Fibroblast of mammary gland (primary cell): ENCODE data around the gene ZMYM2.
A peak's percentile ranks its signal among the peaks of the same experiment; 100 is the strongest.
"Not testable (repeated sequence)": the region's sequence is repeated elsewhere in the genome, so short reads cannot be mapped to it uniquely, and the experiment has no call there.

Experiments used
- DNase-seq: peaks from one replicate; pipeline ENCODE4 v3.0.0-alpha.2; 2010; ENCODE audit warnings: low read depth
- H3K4me3 ChIP-seq: 2 replicates; pipeline ENCODE4 v1.5.1; 2011; ENCODE audit warnings: low read depth, mild to moderate bottlenecking, low read length, moderate library complexity; ENCODE audit not compliant: control insufficient read depth
- TF ChIP-seq, protein P1 (sequence below): conservative IDR thresholded peaks from 2 replicates; pipeline ENCODE4 v1.5.1; 2011; ENCODE audit warnings: low read depth, low read length, inconsistent platforms; ENCODE audit not compliant: control insufficient read depth, insufficient read depth

The ZMYM2 gene

DNA sequence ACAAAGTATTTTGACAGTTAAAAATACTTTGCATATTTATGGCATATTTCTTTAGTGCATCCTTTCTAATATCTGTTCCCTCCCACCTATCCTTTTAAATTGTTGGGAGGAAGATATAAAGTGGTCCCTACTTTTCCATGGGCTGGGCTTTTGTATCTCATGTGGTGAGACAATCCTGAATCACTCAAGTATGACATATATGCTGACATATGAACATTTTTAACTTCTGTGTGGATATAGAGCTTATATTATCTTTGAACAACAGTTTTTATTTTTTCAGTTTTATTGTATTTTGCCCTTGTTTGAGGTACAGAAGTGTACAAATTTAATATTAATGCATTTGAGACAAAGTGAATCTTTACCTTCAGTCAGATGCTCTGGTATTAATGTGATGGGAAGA, 3.4 kb downstream of the ZMYM2 start:
- peak; percentile 39 for DNase-seq
- TF ChIP-seq, protein P1, sequence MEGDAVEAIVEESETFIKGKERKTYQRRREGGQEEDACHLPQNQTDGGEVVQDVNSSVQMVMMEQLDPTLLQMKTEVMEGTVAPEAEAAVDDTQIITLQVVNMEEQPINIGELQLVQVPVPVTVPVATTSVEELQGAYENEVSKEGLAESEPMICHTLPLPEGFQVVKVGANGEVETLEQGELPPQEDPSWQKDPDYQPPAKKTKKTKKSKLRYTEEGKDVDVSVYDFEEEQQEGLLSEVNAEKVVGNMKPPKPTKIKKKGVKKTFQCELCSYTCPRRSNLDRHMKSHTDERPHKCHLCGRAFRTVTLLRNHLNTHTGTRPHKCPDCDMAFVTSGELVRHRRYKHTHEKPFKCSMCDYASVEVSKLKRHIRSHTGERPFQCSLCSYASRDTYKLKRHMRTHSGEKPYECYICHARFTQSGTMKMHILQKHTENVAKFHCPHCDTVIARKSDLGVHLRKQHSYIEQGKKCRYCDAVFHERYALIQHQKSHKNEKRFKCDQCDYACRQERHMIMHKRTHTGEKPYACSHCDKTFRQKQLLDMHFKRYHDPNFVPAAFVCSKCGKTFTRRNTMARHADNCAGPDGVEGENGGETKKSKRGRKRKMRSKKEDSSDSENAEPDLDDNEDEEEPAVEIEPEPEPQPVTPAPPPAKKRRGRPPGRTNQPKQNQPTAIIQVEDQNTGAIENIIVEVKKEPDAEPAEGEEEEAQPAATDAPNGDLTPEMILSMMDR, result no peak
- H3K4me3 ChIP-seq, result no peak overlapping the region

DNA sequence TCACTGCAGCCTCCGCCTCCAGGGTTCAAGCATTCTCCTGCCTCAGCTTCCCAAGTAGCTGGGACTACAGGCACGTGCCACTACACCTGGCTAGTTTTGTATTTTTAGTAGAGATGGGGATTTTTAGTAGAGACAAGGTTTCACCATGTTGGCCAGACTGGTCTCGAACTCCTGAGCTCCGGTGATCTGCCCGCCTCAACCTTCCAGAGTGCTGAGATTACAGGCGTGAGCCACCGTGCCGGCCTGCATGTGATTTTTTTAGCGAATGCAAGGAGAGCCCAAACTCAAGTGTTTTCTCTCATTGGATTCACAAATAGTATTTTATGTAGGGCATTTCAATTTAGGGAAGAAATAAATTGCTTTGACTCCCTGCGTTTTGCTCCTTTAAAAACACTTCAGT, 4.4 kb downstream of the ZMYM2 start:
- no peak for DNase-seq
- H3K4me3 ChIP-seq, result no peak overlapping the region
- TF ChIP-seq, protein P1, result no peak

DNA sequence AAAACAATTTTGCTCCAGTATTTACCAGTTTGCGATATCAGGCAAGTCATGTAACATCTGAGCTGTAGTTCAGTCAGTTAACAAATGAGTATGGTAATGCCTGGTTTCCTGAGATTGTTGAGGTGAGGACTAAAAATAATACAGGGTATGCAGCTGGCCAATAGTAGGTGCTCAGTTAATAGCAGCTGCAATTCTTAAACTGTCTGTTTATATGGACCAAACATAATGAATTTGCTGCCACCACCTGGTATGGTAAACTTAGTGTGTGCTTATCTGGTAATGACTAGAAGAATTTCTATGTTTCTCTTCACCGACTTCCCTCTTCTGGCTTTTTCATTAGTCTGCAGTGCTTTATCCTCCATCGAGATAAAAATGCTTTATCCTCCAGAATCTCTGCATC, 9.1 kb downstream of the ZMYM2 start:
- H3K4me3 ChIP-seq, result no peak overlapping the region
- TF ChIP-seq, protein P1, result no peak
- DNase-seq, result no peak

DNA sequence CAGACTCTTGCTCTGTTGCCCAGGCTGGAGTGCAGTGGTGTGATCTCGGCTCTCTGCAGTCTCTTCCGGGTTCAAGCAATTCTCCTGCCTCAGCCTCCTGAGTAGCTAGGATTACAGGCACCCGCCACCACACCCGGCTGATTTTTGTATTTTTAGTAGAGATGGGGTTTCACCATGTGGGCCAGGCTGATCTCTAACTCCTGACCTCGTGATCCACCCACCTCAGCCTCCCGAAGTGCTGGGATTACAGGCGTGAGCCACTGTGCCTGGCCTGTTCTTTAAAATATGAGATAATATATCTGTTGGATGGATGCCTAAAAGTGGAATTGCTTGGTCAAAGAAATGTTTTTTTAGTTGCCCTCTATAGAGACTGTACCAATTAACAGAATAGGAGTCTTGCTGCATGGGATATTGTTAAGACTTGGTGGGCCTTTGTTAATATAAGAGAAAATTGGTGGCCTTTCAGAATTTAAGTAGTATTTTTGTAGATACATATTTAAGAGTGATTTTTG, 16.0 kb downstream of the ZMYM2 start:
- H3K4me3 ChIP-seq, DNase-seq: not testable (repeated sequence)

DNA sequence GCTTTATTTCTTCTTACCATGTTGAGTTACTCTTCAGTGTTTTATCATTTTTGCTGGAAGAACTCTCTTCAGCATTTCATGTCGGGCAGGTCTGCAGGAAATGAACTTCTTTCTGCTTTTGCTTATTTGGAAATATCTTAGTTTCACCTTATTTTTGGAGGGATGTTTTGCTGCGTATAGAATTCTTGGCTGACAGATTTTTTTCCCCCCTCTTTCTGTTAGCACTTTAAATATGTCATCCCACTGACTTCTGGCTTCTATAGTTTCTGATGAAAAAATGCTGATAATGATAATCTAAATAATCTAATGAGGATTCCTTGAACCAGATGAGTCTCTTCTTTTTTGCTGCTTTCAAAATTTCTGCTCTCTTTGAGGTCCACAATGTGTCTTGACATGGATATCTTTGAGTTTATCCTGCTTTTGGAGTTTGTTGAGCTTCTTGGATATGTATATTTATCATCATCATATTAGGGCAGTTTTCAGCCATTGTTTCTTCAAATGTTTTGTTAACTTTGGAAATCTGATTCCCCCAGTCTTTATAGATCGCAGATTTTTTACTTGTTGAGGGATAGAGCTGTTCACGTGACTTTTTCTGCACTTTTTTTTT, 20.4 kb downstream of the ZMYM2 start:
- no peak for DNase-seq
- TF ChIP-seq, protein P1, result no peak

DNA sequence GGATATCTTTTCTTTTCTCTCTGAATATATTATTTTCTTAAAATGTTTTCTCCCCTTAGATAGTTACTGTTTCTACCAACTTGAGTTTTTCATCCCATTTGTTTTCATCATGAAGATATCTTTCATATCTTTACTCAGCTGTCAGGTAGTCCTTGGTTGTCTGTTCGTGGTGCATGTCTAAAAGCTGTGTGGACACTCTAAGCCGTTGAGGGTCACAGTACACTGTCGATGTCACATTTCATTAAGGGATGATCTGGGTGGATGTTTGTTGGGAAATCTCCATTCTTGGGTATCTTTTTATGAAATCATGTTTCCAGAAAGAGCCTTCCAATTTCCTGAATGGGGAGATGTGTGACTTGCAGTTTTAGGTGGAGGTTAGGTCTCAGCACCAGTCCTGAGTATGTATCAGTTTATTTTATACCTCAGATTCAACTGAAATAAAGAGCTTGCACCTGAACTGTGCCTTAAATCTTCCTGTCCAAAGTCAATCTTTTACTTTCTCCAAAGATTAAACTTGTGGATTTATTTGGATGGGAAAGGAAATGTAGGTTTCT, 23.2 kb downstream of the ZMYM2 start:
- TF ChIP-seq, protein P1, result no peak
- DNase-seq, result no peak
- H3K4me3 ChIP-seq, result no peak overlapping the region

More for the DNA sequence above, 20.4 kb downstream of the ZMYM2 start:
- no peak overlapping the region for H3K4me3 ChIP-seq

DNA sequence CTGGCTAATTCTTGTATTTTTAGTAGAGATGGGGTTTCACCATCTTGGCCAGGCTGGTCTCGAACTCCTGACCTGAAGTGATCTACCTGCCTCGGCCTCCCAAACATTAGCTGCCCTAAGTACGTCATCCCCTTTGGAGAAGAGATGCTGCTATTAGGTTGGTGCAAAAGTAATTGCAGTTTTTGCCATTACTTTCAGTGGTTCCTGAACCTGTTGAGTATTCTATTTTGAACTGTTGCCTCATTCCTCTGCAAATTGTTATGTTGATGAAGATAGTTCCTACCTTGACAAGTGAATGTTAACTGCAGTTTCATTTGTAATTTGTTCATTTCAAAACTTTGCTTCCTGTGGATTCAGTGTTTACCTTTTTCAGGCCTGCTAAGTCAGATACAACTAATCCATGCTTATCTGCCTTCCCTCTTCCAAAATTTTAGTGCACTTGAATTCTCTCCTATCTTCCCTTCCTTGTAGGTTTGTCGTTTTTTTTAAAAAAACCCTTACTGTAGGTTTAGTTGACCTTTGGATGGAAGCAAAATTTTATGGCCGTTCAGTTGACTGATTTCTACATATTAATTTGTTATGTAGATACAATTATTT, 24.0 kb downstream of the ZMYM2 start:
- TF ChIP-seq, protein P1, result no peak
- DNase-seq, result no peak
- no peak overlapping the region for H3K4me3 ChIP-seq
